HEK293 (cell line): ENCODE data around the gene MAGEC2.

Source experiments
- CTCF ChIA-PET: fragments of 350-600 bp; formaldehyde crosslinking; extraction: SDS; loops from one replicate; lab custom pipeline; 2021; ENCODE audit warnings: antibody characterized with exemption; lab: Yijun Ruan, JAX
- POLR2A ChIA-PET: fragments of 300-600 bp; formaldehyde crosslinking; extraction: SDS; loops from one replicate; lab custom pipeline; 2020; ENCODE audit warnings: antibody characterized with exemption, inconsistent platforms; lab: Yijun Ruan, JAX
- H3K27ac ChIP-seq: fragments of 200-500 bp; sonication (Bioruptor generic); 2 replicates; pipeline ENCODE4 v1.5.1; 2014; ENCODE audit warnings: low read depth, low read length, control low read depth, inconsistent platforms; ENCODE audit errors: extremely low read depth
- H3K36me3 ChIP-seq, 2 experiments: fragments of 200-500 bp in 1 of 2; sonication (Bioruptor generic) in 1 of 2; 1 replicate in 1 of 2; 2 replicates in 1 of 2; pipeline ENCODE4 v1.5.1; 2014 to 2017; ENCODE audit warnings: inconsistent platforms in 2 of 2, low read length in 2 of 2; ENCODE audit not compliant: control insufficient read depth in 2 of 2, insufficient read depth in 1 of 2
- H3K4me1 ChIP-seq: fragments of 200-500 bp; sonication (Bioruptor generic); 2 replicates; pipeline ENCODE4 v1.5.1; 2014; ENCODE audit warnings: mild to moderate bottlenecking, low read length, inconsistent platforms; ENCODE audit not compliant: control insufficient read depth, insufficient read depth
- H3K4me3 ChIP-seq: 2 replicates; pipeline ENCODE4 v1.5.1; 2011; ENCODE audit warnings: low read depth, mild to moderate bottlenecking, control low read depth, low read length, moderate library complexity
- H3K9me3 ChIP-seq: fragments of 200-500 bp; sonication (Bioruptor generic); 2 replicates; pipeline ENCODE4 v1.5.1; 2014; ENCODE audit warnings: low read depth, low read length, inconsistent platforms; ENCODE audit not compliant: control insufficient read depth, insufficient read depth
- KLF10 ChIP-seq: fragments of 450-650 bp; IDR thresholded peaks from 2 replicates; pipeline ENCODE4 v1.5.1; 2018; ENCODE audit warnings: missing biosample characterization, mild to moderate bottlenecking, missing genetic modification characterization
- KLF16 ChIP-seq: fragments of 450-650 bp; formaldehyde crosslinking; IDR thresholded peaks from 2 replicates; pipeline ENCODE4 v1.5.1; 2017; ENCODE audit warnings: missing biosample characterization, missing genetic modification characterization
- MZF1 ChIP-seq: fragments of 450-650 bp; formaldehyde crosslinking; IDR thresholded peaks from 2 replicates; pipeline ENCODE4 v1.5.1; 2017; ENCODE audit warnings: missing biosample characterization, missing genetic modification characterization, borderline replicate concordance
- OVOL3 ChIP-seq: fragments of 450-650 bp; formaldehyde crosslinking; IDR thresholded peaks from 2 replicates; pipeline ENCODE4 v1.5.1; 2016; ENCODE audit warnings: missing biosample characterization, missing genetic modification characterization
- PBX3 ChIP-seq: sonication (generic); formaldehyde crosslinking; IDR thresholded peaks from 2 replicates; pipeline ENCODE4 v1.8.1; 2022; ENCODE audit warnings: mild to moderate bottlenecking, moderate library complexity, missing genetic modification reagents
- SCRT2 ChIP-seq: fragments of 450-650 bp; formaldehyde crosslinking; IDR thresholded peaks from 2 replicates; pipeline ENCODE4 v1.5.1; 2016; ENCODE audit warnings: missing biosample characterization, missing genetic modification characterization
- YY2 ChIP-seq: fragments of 450-650 bp; formaldehyde crosslinking; IDR thresholded peaks from 2 replicates; pipeline ENCODE4 v1.5.1; 2016; ENCODE audit warnings: missing biosample characterization, missing genetic modification characterization
- ZBTB21 ChIP-seq: fragments of 450-650 bp; formaldehyde crosslinking; IDR thresholded peaks from 2 replicates; pipeline ENCODE4 v1.5.1; 2017; ENCODE audit warnings: missing biosample characterization, missing genetic modification characterization
- ZFHX2 ChIP-seq: fragments of 450-650 bp; formaldehyde crosslinking; conservative IDR thresholded peaks from 2 replicates; pipeline ENCODE4 v1.5.1; 2016; ENCODE audit warnings: missing biosample characterization, missing genetic modification characterization
- ZFP3 ChIP-seq: fragments of 450-650 bp; formaldehyde crosslinking; IDR thresholded peaks from 2 replicates; pipeline ENCODE4 v1.5.1; 2016; ENCODE audit warnings: low read depth, missing biosample characterization, missing genetic modification characterization
- ZNF138 ChIP-seq: fragments of 450-650 bp; formaldehyde crosslinking; IDR thresholded peaks from 2 replicates; pipeline ENCODE4 v1.5.1; 2016; ENCODE audit warnings: missing biosample characterization, missing genetic modification characterization, borderline replicate concordance
- ZNF140 ChIP-seq: fragments of 450-650 bp; formaldehyde crosslinking; IDR thresholded peaks from 2 replicates; pipeline ENCODE4 v1.5.1; 2016; ENCODE audit warnings: missing biosample characterization, missing genetic modification characterization
- ZNF202 ChIP-seq: fragments of 450-650 bp; formaldehyde crosslinking; IDR thresholded peaks from 2 replicates; pipeline ENCODE4 v1.5.1; 2016; ENCODE audit warnings: missing biosample characterization, missing genetic modification characterization, borderline replicate concordance
- ZNF280C ChIP-seq: fragments of 450-650 bp; formaldehyde crosslinking; IDR thresholded peaks from 2 replicates; pipeline ENCODE4 v1.5.1; 2016; ENCODE audit warnings: missing biosample characterization, missing genetic modification characterization
- ZNF292 ChIP-seq: fragments of 450-650 bp; formaldehyde crosslinking; IDR thresholded peaks from 2 replicates; pipeline ENCODE4 v1.5.1; 2016; ENCODE audit warnings: low read depth, missing biosample characterization, missing genetic modification characterization, borderline replicate concordance
- ZNF302 ChIP-seq: fragments of 450-650 bp; formaldehyde crosslinking; IDR thresholded peaks from 2 replicates; pipeline ENCODE4 v1.5.1; 2016; ENCODE audit warnings: missing biosample characterization, missing genetic modification characterization, low read depth
- ZNF311 ChIP-seq: fragments of 450-650 bp; formaldehyde crosslinking; IDR thresholded peaks from 2 replicates; pipeline ENCODE4 v1.5.1; 2017; ENCODE audit warnings: missing biosample characterization, missing genetic modification characterization, borderline replicate concordance
- ZNF449 ChIP-seq: fragments of 450-650 bp; formaldehyde crosslinking; IDR thresholded peaks from 2 replicates; pipeline ENCODE4 v1.5.1; 2017; ENCODE audit warnings: missing biosample characterization, mild to moderate bottlenecking, missing genetic modification characterization, moderate library complexity
- ZNF473 ChIP-seq: fragments of 450-650 bp; formaldehyde crosslinking; IDR thresholded peaks from 2 replicates; pipeline ENCODE4 v1.5.1; 2017; ENCODE audit warnings: missing biosample characterization, missing genetic modification characterization
- ZNF514 ChIP-seq: fragments of 450-650 bp; formaldehyde crosslinking; IDR thresholded peaks from 2 replicates; pipeline ENCODE4 v1.5.1; 2016; ENCODE audit warnings: missing biosample characterization, missing genetic modification characterization
- ZNF521 ChIP-seq: fragments of 450-650 bp; formaldehyde crosslinking; IDR thresholded peaks from 2 replicates; pipeline ENCODE4 v1.5.1; 2017; ENCODE audit warnings: missing biosample characterization, mild to moderate bottlenecking, missing genetic modification characterization
- ZNF654 ChIP-seq: fragments of 450-650 bp; formaldehyde crosslinking; IDR thresholded peaks from 2 replicates; pipeline ENCODE4 v1.5.1; 2016; ENCODE audit warnings: low read depth, missing biosample characterization, missing genetic modification characterization
- ZNF837 ChIP-seq: fragments of 450-650 bp; formaldehyde crosslinking; IDR thresholded peaks from 2 replicates; pipeline ENCODE4 v1.5.1; 2016; ENCODE audit warnings: missing biosample characterization, missing genetic modification characterization
- ZXDB ChIP-seq: fragments of 450-650 bp; formaldehyde crosslinking; IDR thresholded peaks from 2 replicates; pipeline ENCODE4 v1.5.1; 2016; ENCODE audit warnings: missing biosample characterization, missing genetic modification characterization
- TF ChIP-seq, protein P1 (sequence below): fragments of 450-650 bp; formaldehyde crosslinking; IDR thresholded peaks from 2 replicates; pipeline ENCODE4 v1.5.1; 2017; ENCODE audit warnings: missing biosample characterization, missing genetic modification characterization

MAGEC2 gene

GRCh38 chrX:142251202-142251601, 46.1 kb upstream of the MAGEC2 start (continued):
- no peak for TF ChIP-seq ZFP3
- TF ChIP-seq PBX3 (CRISPR knock-in tag) = no peak
- no peak for TF ChIP-seq KLF16
- no peak for TF ChIP-seq ZNF514 (tag by site-specific recombination)
- TF ChIP-seq SCRT2 (tag by site-specific recombination) = no peak

DNA sequence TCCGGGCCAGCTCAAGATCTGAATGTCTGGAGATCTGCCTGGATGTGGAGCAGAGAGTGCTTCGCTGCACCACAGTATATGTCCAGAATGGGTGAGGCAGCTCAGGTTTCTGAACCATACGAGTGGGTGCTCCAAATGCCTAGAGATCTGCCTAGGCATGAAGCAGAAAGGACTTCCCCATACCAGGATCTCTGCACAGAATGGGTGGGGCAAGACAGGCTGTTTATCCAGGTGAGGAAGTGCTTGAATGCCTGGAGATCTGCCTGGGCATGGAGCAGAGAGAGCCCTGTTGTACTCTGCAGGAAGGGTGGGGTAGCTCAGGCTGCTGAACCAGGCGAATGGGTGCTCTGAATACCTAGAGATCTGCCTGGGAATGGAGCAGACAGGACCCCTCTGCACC, 45.4 kb upstream of the MAGEC2 start:
- H3K4me1 ChIP-seq = no peaks in the 10 kb centered on the region
- POLR2A ChIA-PET = no interaction called here
- TF ChIP-seq, protein P1, sequence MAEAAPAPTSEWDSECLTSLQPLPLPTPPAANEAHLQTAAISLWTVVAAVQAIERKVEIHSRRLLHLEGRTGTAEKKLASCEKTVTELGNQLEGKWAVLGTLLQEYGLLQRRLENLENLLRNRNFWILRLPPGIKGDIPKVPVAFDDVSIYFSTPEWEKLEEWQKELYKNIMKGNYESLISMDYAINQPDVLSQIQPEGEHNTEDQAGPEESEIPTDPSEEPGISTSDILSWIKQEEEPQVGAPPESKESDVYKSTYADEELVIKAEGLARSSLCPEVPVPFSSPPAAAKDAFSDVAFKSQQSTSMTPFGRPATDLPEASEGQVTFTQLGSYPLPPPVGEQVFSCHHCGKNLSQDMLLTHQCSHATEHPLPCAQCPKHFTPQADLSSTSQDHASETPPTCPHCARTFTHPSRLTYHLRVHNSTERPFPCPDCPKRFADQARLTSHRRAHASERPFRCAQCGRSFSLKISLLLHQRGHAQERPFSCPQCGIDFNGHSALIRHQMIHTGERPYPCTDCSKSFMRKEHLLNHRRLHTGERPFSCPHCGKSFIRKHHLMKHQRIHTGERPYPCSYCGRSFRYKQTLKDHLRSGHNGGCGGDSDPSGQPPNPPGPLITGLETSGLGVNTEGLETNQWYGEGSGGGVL = no peak
- TF ChIP-seq ZBTB21 (tag by site-specific recombination) (no peak), ZNF311 (tag by site-specific recombination) (no peak), ZNF449 (no peak), ZFHX2 (tag by site-specific recombination) (no peak), ZNF521 (no peak), ZNF654 (tag by site-specific recombination) (no peak), ZNF140 (tag by site-specific recombination) (no peak), MZF1 (tag by site-specific recombination) (no peak), ZNF292 (no peak), ZNF837 (no peak), YY2 (tag by site-specific recombination) (no peak), KLF10 (tag by site-specific recombination) (no peak), ZNF280C (tag by site-specific recombination) (no peak), ZNF473 (tag by site-specific recombination) (no peak), ZNF202 (tag by site-specific recombination) (no peak), OVOL3 (no peak), ZNF302 (no peak), ZXDB (tag by site-specific recombination) (no peak), ZNF138 (tag by site-specific recombination) (no peak)
- H3K36me3 ChIP-seq = no peaks in the 10 kb centered on the region
- CTCF ChIA-PET = interaction anchor here (0.6 kb wide), 1 partner anchor 220 kb away, joined by 3 read pairs; no protein-coding TSS in a partner anchor
- no peak overlapping the region for H3K27ac ChIP-seq
- H3K4me3 ChIP-seq = no peak overlapping the region
- H3K9me3 ChIP-seq = no peaks in the 10 kb centered on the region; the same call in 1 of the 2 replicates
